ENCODE measurements around the gene RBMS2. TPM values are rescaled to one million over a fixed set of nuclear protein-coding genes. Genes with fewer than 3 reads are reported as not detected.

The RBMS2 gene
- total and polyA plus RNA-seq, 9 of the 15 experiments (the other 6 are each of a cell fraction or from before 2014, with no cell fraction given), result 0.08 to 10.5 (median 0.31) TPM

- TF ChIP-seq REST (IDR thresholded peaks at IDR 0.05; ENCODE audit: borderline replicate concordance) (peak; percentile 77), REST (CRISPR knock-in tag; IDR thresholded peaks at IDR 0.05; ENCODE audit: low read depth) (0 out of 2 replicates have a peak, but pooled peaks have one; percentile 56), XRCC5 (IDR thresholded peaks at IDR 0.05; ENCODE audit: low read depth, low read length) (peak; percentile 27; the same call in 1 of the 2 replicates), RBM14 (IDR thresholded peaks at IDR 0.05; ENCODE audit: borderline replicate concordance, insufficient read depth, low read depth, low read length) (no peak), NRF1 (conservative IDR thresholded peaks at IDR 0.05 in 1 of 2, IDR thresholded peaks at IDR 0.05 in 1 of 2) (peak; percentile 59 to 60), HMGXB4 (CRISPR knock-in tag; IDR thresholded peaks at IDR 0.05) (0 out of 2 replicates have a peak, but pooled peaks have one; percentile 11), CTCFL (IDR thresholded peaks at IDR 0.05; ENCODE audit: borderline replicate concordance, insufficient read depth, low read depth, low read length, poor library complexity, severe bottlenecking) (peak; percentile 75), PHB2 (IDR thresholded peaks at IDR 0.05; ENCODE audit: low read depth) (no peak), POLR2B (IDR thresholded peaks at IDR 0.05; ENCODE audit: low read depth, partially characterized antibody) (peak; percentile 66), CC2D1A (IDR thresholded peaks at IDR 0.05) (peak; percentile 75), ELK3 (CRISPR knock-in tag; IDR thresholded peaks at IDR 0.05) (peak; percentile 28; the same call in 1 of the 2 replicates), RBFOX2 (IDR thresholded peaks at IDR 0.05; ENCODE audit: low read depth, low read length) (peak; percentile 3; the same call in 1 of the 2 replicates)
Observed at GRCh38 chr12:56636675-56637540, 115.3 kb downstream of the RBMS2 start (continued).

All from K562 (cell line).